H9 (cell line): ENCODE data around the gene ANTXR2. TPM values are rescaled to one million over a fixed set of nuclear protein-coding genes. Genes with fewer than 3 reads are reported as not detected.

Experiments used
- DNase-seq: peaks from one replicate; pipeline ENCODE4 v3.0.0-alpha.2; 2017
- H2AFZ ChIP-seq: one replicate; pipeline ENCODE4 v1.6.1; 2013; ENCODE audit warnings: mild to moderate bottlenecking, low read length, control low read depth, moderate library complexity
- H2AK5ac ChIP-seq: 2 replicates; pipeline ENCODE4 v1.6.1; 2013; ENCODE audit warnings: low read length, control low read depth, mixed read lengths; ENCODE audit not compliant: insufficient read length
- H2BK120ac ChIP-seq: one replicate; pipeline ENCODE4 v1.6.1; 2013; ENCODE audit warnings: low read depth, mild to moderate bottlenecking, low read length, control low read depth, inconsistent platforms; ENCODE audit not compliant: poor library complexity, severe bottlenecking
- H2BK12ac ChIP-seq: 2 replicates; pipeline ENCODE4 v1.6.1; 2013; ENCODE audit warnings: low read length, control low read depth, mixed read lengths, low read depth; ENCODE audit not compliant: insufficient read length
- H2BK15ac ChIP-seq: 2 replicates; pipeline ENCODE4 v1.6.1; 2013; ENCODE audit warnings: low read depth, low read length, control low read depth
- H2BK20ac ChIP-seq: one replicate; pipeline ENCODE4 v1.6.1; 2013; ENCODE audit warnings: low read depth, mild to moderate bottlenecking, low read length, control low read depth, inconsistent platforms; ENCODE audit not compliant: poor library complexity, severe bottlenecking
- H2BK5ac ChIP-seq: 2 replicates; pipeline ENCODE4 v1.6.1; 2013; ENCODE audit warnings: low read length, control low read depth, mixed read lengths; ENCODE audit not compliant: insufficient read length
- H3K14ac ChIP-seq: 2 replicates; pipeline ENCODE4 v1.6.1; 2013; ENCODE audit warnings: low read length, control low read depth; ENCODE audit not compliant: insufficient read depth
- H3K18ac ChIP-seq: 2 replicates; pipeline ENCODE4 v1.6.1; 2013; ENCODE audit warnings: low read depth, mild to moderate bottlenecking, mixed read lengths, low read length, control low read depth; ENCODE audit not compliant: insufficient read length
- H3K23ac ChIP-seq: 2 replicates; pipeline ENCODE4 v1.6.1; 2013; ENCODE audit warnings: low read length, control low read depth, mixed read lengths, low read depth; ENCODE audit not compliant: insufficient read length
- H3K23me2 ChIP-seq: 2 replicates; pipeline ENCODE4 v1.6.1; 2013; ENCODE audit warnings: low read depth, mild to moderate bottlenecking, mixed read lengths, low read length, control low read depth; ENCODE audit not compliant: insufficient read length, poor library complexity, severe bottlenecking
- H3K27ac ChIP-seq: 2 replicates; pipeline ENCODE4 v1.5.1; 2013; ENCODE audit warnings: low read length, control low read depth, mixed read lengths, low read depth; ENCODE audit not compliant: insufficient read length
- H3K27me3 ChIP-seq: 2 replicates; pipeline ENCODE4 v1.6.1; 2013; ENCODE audit warnings: low read length, control low read depth, inconsistent platforms; ENCODE audit not compliant: insufficient read depth
- H3K4ac ChIP-seq: 2 replicates; pipeline ENCODE4 v1.6.1; 2013; ENCODE audit warnings: low read depth, mild to moderate bottlenecking, control low read depth, inconsistent platforms, low read length, moderate library complexity
- H3K4me1 ChIP-seq: 2 replicates; pipeline ENCODE4 v1.6.1; 2013; ENCODE audit warnings: low read length, control low read depth, inconsistent platforms; ENCODE audit not compliant: insufficient read depth
- H3K4me2 ChIP-seq: 2 replicates; pipeline ENCODE4 v1.6.1; 2013; ENCODE audit warnings: low read length, control low read depth, mixed read lengths; ENCODE audit not compliant: insufficient read length, insufficient read depth
- H3K56ac ChIP-seq: 2 replicates; pipeline ENCODE4 v1.6.1; 2013; ENCODE audit warnings: low read depth, mild to moderate bottlenecking, mixed read lengths, low read length, control low read depth; ENCODE audit not compliant: insufficient read length
- H3K79me1 ChIP-seq: 2 replicates; pipeline ENCODE4 v1.6.1; 2013; ENCODE audit warnings: low read depth, mild to moderate bottlenecking, moderate library complexity, low read length, control low read depth, inconsistent platforms; ENCODE audit not compliant: insufficient read depth, poor library complexity, severe bottlenecking
- H3K79me2 ChIP-seq: 2 replicates; pipeline ENCODE4 v1.6.1; 2013; ENCODE audit warnings: low read length, control low read depth, inconsistent platforms; ENCODE audit not compliant: insufficient read depth
- H3K9ac ChIP-seq: 2 replicates; pipeline ENCODE4 v1.6.1; 2013; ENCODE audit warnings: low read length, control low read depth, mixed read lengths; ENCODE audit not compliant: insufficient read length; ENCODE audit errors: extremely low read depth
- H3K9me3 ChIP-seq: one replicate; pipeline ENCODE4 v1.6.1; 2013; ENCODE audit warnings: low read depth, low read length, inconsistent platforms; ENCODE audit not compliant: control insufficient read depth
- H3T11ph ChIP-seq: one replicate; pipeline ENCODE4 v1.6.1; 2013; ENCODE audit warnings: mild to moderate bottlenecking, low read length, control low read depth, inconsistent platforms
- H4K20me1 ChIP-seq: one replicate; pipeline ENCODE4 v1.6.1; 2013; ENCODE audit not compliant: control insufficient read depth, insufficient read length, insufficient read depth
- H4K5ac ChIP-seq: 2 replicates; pipeline ENCODE4 v1.6.1; 2013; ENCODE audit warnings: low read depth, mild to moderate bottlenecking, mixed read lengths, low read length, control low read depth; ENCODE audit not compliant: insufficient read length
- H4K8ac ChIP-seq: replicated peaks from 2 replicates; pipeline ENCODE4 v1.6.1; 2013; ENCODE audit warnings: low read length, control low read depth, mixed read lengths, low read depth; ENCODE audit not compliant: insufficient read length
- H4K91ac ChIP-seq: 2 replicates; pipeline ENCODE4 v1.6.1; 2013; ENCODE audit warnings: low read depth, mild to moderate bottlenecking, moderate library complexity, mixed read lengths, low read length, control low read depth; ENCODE audit not compliant: insufficient read length
- H3K27ac Mint-ChIP-seq, 3 experiments: 2 replicates in 2 of 3; 3 replicates in 1 of 3; pipeline ENCODE4 v1.8.0; 2020 to 2021; ENCODE audit warnings: mixed read lengths in 3 of 3, mild to moderate bottlenecking in 1 of 3, moderate library complexity in 1 of 3
- H3K27me3 Mint-ChIP-seq: 2 replicates; pipeline ENCODE4 v1.8.0; 2021; ENCODE audit warnings: low read depth, mild to moderate bottlenecking, moderate library complexity, mixed read lengths
- H3K36me3 Mint-ChIP-seq, 3 experiments: 2 replicates in 2 of 3; 3 replicates in 1 of 3; pipeline ENCODE4 v1.8.0; 2020 to 2021; ENCODE audit warnings: low read depth in 3 of 3, mixed read lengths in 3 of 3; ENCODE audit not compliant: insufficient read depth in 1 of 3
- H3K4me1 Mint-ChIP-seq, 2 experiments: 2 replicates each; pipeline ENCODE4 v1.8.0; 2020; ENCODE audit warnings: mixed read lengths in 2 of 2
- H3K4me3 Mint-ChIP-seq, 2 experiments: 2 replicates in 1 of 2; 3 replicates in 1 of 2; pipeline ENCODE4 v1.8.0; 2020 to 2021; ENCODE audit warnings: mild to moderate bottlenecking in 2 of 2, mixed read lengths in 2 of 2, moderate library complexity in 1 of 2
- H3K9me3 Mint-ChIP-seq, 2 experiments: 2 replicates in 1 of 2; 3 replicates in 1 of 2; pipeline ENCODE4 v1.8.0; 2020; ENCODE audit warnings: mild to moderate bottlenecking in 2 of 2, mixed read lengths in 2 of 2, moderate library complexity in 1 of 2
- WGBS: extraction: QIAGEN DNeasy Blood & Tissue Kit; methylation state at CpG from one replicate; pipeline ENCODE4 v1.1.7; 2013; ENCODE audit warnings: missing lambda C conversion rate, low lambda C conversion rate, mixed read lengths; ENCODE audit not compliant: insufficient read length; ENCODE audit errors: extremely low coverage; 5-methylcytosine and 5-hydroxymethylcytosine counted together
- total RNA-seq: library from RNA; stranded (reverse); gene quantifications from 2 replicates; pipeline ENCODE4 v1.2.1, GENCODE V29; 2021
- TF ChIP-seq, protein P1 (sequence below): fragments of 200-600 bp; sonication (generic); conservative IDR thresholded peaks from 3 replicates; pipeline ENCODE4 v1.8.0; 2021; ENCODE audit warnings: antibody characterized with exemption, mild to moderate bottlenecking

The ANTXR2 gene
- total RNA-seq, 1 experiment from 2014 or later = 4.7 TPM

DNA sequence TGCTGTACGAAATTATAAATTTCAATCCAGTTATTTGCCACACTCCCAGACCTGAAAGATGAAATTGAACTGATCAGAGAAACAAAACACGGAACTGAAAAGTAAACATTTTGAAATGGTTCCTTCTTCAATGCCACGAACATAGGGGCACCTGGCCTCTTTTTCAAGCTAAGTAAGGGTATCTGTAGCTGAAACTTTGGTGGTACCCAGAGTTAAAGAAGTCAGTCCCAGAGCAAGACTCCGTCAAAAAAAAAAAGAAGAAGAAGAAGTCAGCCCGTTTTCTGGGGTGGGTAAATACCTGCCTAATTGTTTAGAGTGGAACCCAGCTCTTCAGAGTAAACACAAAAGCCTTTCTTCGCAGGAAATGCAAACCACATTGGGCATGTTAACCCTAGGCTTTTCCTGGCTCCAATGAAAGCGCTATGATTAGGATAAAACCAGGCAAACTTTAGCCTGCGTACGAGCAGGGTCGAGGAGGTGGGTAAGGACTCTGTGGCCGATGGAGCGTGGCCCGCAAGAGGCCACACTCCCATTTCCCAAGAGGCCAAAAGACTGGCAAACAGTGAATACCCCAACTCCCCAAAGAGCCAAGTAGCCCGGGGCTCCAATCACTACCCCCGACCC lies 1.3 kb downstream of the ANTXR2 start:
- Mint-ChIP-seq H3K36me3 (peaks cover 0 to 4% (median 0%) of the 10 kb centered on the region in 3 experiments; a peak in 1 of 7 replicates), H3K27me3 (peaks cover 39% of the 10 kb centered on the region), H3K27ac (no peak overlapping the region; a peak in 1 of 7 replicates), H3K4me1 (peaks cover 13 to 14% of the 10 kb centered on the region in 2 experiments), H3K9me3 (peaks cover 0 to 2% of the 10 kb centered on the region in 2 experiments; a peak in 2 of 5 replicates), H3K4me3 (peak overlapping the region; percentile 90 to 98)
- H4K8ac ChIP-seq = no peak overlapping the region
- H3K79me2 ChIP-seq = no peaks in the 10 kb centered on the region
- no peak overlapping the region for H2BK15ac ChIP-seq
- no peaks in the 10 kb centered on the region for H3K27me3 ChIP-seq
- H3K23me2 ChIP-seq = peaks cover 18% of the 10 kb centered on the region
- no peak overlapping the region for H3T11ph ChIP-seq
- no peak overlapping the region for H2BK5ac ChIP-seq
- no peak overlapping the region for H3K56ac ChIP-seq
- H3K4me1 ChIP-seq = no peaks in the 10 kb centered on the region; the same call in 1 of the 2 replicates
- peak overlapping the region; percentile 87 for H3K4me2 ChIP-seq
- no peaks in the 10 kb centered on the region for H3K79me1 ChIP-seq
- WGBS = no CpG with 5 or more reads among the region's 15 CpGs
- no peak overlapping the region for H4K5ac ChIP-seq
- H2BK120ac ChIP-seq = no peak overlapping the region
- H2BK20ac ChIP-seq = no peak overlapping the region
- H3K4ac ChIP-seq = no peak overlapping the region
- DNase-seq = no peak
- H2BK12ac ChIP-seq = no peak overlapping the region
- H3K18ac ChIP-seq = no peak overlapping the region
- no peaks in the 10 kb centered on the region for H3K9me3 ChIP-seq
- TF ChIP-seq, protein P1, sequence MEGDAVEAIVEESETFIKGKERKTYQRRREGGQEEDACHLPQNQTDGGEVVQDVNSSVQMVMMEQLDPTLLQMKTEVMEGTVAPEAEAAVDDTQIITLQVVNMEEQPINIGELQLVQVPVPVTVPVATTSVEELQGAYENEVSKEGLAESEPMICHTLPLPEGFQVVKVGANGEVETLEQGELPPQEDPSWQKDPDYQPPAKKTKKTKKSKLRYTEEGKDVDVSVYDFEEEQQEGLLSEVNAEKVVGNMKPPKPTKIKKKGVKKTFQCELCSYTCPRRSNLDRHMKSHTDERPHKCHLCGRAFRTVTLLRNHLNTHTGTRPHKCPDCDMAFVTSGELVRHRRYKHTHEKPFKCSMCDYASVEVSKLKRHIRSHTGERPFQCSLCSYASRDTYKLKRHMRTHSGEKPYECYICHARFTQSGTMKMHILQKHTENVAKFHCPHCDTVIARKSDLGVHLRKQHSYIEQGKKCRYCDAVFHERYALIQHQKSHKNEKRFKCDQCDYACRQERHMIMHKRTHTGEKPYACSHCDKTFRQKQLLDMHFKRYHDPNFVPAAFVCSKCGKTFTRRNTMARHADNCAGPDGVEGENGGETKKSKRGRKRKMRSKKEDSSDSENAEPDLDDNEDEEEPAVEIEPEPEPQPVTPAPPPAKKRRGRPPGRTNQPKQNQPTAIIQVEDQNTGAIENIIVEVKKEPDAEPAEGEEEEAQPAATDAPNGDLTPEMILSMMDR = no peak
- H3K14ac ChIP-seq = no peak overlapping the region
- H3K27ac ChIP-seq = no peak overlapping the region
- no peak overlapping the region for H2AFZ ChIP-seq
- H4K91ac ChIP-seq = no peak overlapping the region
- no peaks in the 10 kb centered on the region for H4K20me1 ChIP-seq
- H3K9ac ChIP-seq = peak overlapping the region; percentile 30
- no peak overlapping the region for H3K23ac ChIP-seq
- H2AK5ac ChIP-seq = no peak overlapping the region
